ENCODE results near the gene MEGF11.

The MEGF11 gene

DNA sequence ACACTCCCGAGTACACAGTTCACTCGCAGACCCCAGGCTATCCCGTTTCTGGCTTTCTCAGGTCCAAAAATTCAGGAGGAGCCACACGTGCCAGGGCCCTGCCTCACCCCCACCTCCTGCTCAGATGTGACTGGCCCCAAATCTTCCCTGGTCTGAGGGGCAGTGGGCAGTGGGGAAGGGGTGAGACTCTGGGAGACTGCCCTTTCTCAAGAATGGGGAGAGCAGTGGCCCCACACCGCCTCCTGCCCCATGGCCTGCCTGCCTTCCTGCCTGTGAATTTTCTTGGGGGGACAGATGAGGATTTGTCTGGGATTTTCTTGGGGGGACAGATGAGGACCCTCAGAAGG is 174.6 kb downstream of the MEGF11 start:
- DNase-seq = no peak

DNA sequence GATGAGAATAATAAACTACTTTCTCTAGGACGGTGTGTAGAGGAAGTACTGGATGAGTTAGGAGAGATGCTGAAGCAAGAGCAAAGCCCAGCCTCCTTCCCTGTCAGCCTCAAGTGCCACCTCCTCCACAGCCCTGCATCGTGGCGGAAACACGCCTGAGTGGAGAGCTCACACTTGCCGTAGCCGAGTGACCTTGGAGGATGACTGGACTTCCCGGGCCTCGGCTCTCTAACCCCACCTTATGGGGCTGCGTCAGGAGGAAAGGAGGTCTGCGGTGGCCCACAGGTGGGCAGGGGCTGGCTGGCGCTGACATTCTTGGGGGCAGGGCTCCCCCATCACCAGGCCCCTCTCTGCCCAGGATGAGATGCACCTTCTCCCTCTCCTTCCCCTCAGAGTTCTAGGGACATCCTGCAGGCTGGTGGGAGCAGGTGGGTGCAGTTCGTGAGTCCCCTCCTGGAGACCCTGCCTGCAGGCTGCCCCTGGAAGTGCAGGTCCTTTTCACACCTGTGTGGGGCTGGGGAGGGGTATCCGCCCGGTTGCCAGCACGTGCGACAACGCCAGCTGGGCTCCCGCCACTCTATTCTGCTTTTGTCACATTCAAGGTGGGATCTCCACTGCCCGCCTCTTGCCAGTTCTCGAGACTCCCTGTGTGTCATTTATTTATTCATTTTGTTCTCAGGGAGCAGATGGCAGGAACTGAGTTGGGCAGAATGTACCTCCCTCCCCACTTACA is 175.2 kb downstream of the MEGF11 start:
- peak; percentile 60 for DNase-seq

DNA sequence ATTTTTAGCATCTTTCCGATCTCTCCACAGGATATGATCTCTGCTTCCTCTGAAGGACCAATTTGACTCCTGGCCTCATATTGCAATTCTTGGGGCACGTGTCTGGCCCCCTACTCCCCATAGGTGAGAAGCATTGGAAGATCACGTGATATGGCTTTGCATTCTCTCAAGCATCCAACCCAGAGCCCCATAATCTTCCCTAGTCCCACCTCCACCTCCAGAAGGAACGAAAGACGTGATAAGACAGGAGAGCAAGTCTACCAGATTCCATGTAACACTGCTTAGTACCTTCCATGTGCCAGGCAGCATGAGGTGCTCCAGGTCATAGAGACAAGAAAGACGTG is 176.3 kb downstream of the MEGF11 start:
- no peak for DNase-seq

DNA sequence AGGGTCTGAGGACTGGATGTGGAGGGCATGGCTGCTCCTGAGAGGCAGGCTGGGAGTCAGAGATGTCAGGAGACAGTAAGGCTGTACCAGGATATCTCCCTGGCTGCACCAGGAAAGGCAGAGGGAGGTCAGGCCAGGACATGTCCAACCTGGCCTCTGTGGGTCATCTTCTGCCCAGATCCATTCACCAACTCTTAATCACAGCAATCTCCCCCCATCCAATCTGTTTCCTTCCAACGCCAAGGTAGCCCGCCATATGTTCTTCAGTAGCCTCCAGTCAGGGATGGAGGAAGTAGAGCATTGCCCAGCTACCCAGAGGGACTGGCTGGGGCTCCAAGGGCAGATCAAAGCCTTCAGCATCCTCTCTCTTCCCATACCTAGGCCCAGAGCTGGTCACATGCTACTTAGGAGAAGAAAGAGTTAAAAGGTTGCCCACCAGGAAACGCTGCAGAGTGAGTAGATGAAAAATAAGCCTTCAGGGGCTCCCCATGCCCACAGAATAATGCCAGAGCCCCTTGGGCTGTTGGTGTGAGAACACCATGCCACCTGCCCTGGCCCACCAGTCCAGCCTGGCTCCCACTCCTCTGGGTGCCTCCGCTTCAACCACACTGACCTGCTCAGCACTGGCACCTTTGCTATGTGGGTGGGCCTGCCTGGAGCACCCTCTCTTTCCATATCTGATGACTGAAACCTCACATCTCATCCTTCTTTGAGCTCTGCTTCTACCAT is 176.8 kb downstream of the MEGF11 start:
- no peak for DNase-seq

DNA sequence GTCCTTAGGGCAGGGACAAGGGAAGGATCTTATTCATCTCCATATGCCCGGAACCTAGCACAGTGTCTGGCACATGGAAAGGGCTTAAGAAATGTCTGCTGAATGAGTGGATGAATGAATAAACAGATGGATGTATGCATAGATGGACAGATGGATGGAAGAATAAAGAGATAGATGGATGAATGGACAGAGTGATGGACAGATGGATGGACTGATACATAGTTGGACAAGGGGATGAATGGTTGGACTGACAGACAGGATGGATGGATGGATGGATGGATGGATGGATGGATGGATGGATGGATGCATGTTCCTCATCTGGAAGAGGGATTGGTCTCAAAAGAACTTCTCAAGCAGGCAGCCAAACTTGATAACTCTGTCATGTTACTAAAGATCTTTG is 177.6 kb downstream of the MEGF11 start:
- no peak for DNase-seq

DNA sequence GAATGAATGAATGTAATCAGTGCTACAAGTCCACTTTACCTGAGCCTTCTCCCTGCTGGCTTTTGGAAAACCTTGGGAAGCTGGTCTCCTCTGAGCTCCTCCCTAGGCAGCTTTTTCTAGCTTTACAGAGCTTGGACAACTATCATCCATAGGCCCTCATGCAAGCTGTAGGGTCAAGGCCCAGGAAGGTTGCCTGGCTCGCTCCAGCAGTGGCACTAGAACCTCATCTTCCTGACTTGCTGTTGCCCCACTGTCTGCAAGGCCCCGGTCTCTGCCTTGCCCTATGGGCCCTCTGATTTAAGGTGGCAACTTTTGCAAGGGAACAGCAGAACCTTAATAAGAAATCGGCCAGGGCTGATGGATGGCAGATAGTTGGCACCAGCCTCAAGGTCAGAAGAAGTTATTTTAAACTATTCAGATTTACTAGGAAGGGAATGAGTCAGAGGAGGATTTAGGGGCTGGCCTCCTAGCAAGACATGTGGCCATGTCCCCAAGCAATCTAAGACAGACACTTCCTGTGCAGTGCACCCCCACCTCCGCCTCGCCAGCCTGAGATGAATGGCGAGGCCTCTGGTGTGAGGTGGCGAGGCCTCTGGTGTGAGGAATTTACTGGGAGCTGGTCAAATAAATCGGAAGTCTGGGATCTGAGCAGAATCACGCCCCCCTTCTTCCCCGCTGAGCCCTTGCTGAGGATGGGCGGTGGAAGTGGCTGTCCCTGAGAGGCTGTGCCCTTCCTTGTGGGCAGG is 180.8 kb downstream of the MEGF11 start:
- no peak for DNase-seq

DNA sequence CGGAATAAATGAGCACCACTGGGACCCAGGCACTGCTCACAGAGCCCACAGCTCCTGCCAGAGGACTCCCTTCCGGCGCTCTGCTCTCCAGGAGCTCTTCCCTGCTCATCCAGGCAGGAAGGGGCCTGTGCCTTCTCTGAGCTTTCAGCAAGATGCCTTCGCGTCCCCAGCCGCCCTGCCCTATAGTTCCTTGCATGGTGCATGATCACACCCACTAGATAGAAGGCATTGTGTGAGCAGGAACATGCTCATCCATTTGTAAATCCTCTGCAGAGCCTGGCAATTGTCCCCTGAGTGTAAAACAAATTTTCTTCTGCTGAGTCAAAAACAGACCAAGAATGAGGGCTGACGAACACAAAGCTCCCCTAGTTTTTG is 181.6 kb downstream of the MEGF11 start:
- DNase-seq = no peak

DNA sequence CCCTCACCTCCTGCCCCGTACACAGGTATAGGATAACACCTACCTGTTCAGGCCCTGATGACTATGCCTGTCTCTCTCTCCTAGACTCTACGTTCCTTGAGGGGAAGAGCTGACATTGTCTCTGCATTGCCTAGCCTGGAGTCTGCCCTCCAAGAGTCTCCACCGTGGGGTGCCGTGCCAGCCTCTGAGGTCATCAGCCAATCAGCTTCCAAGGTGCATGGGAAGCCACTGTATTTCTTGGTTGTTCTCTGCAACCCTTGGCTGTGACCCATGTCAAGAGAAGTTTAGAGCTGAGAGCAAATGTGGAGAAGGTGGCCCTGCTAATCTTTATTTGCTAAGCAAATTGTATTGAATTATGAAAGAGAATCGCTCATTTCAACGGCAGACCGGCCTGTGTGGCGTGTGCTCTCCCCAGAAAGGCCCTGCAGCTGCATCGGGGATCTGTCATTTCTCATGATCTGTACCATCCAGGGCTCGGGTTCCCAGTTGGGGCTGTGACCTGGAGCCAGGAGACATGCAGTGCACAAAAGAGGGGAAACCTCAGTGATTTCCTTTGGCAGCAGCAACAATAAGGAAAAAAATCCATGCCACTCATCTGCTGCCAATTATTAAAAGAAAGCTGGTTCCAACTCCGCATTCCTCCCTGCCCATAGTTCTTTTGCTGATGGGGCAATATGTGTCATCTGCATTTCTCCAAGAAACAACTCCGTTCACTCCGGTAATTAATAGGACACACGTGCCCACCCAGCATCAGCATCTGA is 182.2 kb downstream of the MEGF11 start:
- DNase-seq = no peak

DNA sequence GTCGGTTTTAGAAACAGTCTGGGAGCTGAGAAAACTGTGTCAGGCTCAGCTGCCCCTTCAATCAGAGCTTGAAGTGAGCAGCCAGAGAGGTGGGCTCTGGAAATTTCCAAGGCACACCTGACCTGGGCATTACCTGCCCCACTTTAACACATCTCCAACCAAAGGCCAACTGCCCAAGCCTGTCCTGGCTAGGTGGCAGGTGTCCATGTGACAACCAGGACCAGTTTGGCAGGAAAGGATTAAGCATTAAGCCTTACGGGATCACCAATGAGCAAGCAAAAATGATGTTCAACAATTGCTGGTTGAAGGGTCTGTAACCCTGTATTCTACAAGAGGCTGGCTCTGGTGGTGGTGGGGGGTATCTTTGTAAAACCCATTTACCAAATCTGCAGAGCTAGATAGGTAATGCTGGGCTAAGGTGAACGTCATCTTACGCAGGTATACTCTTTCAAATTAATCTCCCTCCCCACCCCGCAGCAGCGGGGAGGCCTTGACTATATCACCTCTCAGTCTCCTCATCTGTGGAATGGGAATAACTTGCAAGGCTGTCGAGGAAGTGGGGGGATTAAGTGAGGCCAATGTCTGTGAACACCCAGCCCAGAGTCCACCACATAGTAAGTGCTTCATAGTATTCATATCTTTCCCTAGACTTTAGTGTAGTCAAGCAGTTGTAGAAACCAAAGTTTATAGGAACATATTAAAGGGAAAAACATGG is 183.2 kb downstream of the MEGF11 start:
- no peak for DNase-seq

DNA sequence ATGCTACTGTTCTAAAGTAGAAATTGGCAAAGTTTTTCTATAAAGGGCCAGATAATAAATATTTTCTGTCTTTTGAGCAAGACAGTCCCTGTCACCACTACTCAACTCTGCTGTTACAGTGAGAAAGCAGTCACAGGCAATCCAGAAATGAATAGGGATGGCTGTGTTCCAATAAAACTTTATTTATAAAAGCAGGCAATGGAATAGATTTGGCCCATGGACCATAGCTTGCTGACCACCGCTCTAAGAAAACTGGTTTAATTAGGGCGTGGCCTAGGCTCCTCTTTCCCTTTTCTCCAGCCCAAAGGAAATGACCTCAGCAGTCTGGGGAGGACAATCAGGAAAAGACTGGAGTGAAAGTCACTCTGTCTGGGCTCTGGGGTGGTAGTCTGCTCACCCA is 183.8 kb downstream of the MEGF11 start:
- DNase-seq = no peak

DNA sequence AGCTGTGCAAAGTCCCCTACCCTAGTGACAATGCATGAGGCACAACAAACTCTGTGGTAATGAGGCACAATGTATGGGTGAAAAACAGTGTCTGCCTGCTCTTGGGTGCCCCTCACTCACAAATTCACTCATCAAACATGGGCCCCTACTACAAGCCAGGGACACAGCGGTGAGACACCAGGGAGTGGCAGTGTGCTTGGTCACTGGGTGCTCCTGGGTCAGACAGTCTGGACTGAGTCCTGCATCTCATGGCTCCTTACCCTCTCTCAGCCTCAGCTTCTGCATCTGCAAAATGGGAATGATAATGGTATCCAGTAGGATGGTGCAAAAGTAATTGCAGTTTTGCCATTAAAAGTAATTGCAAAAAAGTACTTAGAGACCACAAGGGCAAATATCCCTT is 184.7 kb downstream of the MEGF11 start:
- DNase-seq = no peak

DNA sequence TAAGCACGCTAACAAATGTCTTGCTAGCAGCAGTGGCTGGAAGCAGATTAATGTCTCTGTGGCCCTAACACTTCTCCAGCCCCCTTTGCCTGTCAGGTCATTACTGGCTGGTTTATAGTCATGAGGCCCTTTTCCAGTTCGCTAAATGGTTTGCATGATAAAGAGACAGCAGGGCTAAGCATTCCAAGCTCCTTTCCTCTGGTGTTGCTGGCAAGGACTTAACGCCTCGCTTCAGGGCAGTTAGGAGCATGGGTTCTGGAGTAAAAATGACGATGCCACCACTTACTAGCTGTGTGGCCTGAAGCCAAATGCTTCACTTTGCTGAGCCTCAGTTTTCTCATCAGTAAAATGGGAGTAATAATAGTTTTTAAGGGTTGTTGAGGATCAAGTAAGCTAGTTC is 185.9 kb downstream of the MEGF11 start:
- DNase-seq = no peak

DNA sequence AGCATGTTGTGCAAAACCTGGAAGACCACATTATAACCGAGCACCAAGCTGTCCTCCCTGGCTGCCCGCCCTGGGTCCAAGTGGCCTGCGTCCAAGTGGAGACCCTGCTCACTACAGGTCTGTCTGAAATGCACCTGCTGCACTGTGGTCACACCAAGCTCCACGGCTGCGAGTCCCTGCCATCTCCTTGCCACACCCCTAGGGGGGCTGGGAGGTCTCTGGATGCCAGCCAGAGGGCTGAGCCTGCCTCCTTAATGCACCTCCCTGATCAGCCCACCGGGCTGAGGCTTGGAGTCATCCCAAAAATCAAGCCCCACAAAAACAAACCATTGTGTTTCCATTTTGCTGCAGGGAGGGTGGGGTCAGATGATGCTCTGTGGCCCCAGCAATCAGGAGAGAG is 187.1 kb downstream of the MEGF11 start:
- no peak for DNase-seq

DNA sequence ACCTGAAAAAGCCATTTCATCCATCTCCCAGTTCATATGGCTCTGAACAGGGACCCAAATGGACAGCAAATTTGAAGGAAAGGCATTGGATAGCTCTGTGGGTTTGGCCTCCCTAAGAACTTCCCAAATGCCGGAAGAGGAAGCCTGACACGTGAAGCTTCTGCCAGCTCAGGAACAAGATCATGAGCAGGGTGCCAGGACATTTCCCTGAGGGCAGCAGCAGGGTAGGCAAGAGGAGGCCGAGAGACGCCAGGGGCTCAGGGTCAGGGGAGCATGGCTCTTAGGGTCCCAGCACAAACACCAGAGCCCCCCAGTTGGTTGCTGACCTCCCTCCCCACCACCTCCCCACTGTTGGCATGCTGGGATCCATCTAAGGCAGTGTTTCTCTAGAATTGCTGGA is 187.5 kb downstream of the MEGF11 start:
- DNase-seq = no peak

DNA sequence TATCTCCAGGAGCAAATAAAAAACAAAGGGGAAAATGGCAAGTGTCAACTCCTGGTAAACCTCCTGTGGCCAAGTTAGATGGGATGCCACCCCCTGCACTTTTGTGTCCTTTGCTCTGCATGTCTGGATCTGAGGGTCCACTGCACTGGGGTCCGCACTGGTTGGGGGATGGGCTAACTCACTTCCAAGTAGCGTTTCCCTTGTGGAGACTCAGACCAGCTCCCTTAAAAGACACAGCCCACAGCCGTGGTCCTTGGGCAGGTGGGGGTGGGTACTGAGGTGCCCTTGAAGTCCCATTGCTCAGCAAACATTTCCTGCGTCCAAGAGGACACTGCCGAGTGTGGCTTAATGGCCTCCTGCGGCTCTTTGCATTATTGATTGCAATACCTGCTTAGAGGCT is 188.2 kb downstream of the MEGF11 start:
- no peak for DNase-seq

DNA sequence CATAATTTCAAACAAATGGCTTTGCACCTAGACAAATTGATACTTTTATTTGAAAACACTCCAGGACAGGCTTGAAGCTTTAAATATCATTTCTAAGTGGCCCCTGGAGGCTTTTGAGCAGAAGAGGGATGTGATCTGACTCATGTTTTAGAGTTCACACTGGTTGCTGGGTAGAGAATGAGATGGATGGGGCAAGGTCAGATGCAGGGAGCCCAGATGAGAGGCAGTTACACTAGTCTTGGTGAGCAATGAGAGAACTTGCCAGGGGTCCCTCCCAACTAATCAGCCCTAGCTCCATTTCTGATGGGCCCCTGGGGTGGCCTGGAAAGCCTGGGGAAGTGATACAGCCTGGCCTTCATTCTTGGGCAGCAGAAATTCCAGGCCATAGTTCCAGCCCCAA is 190.4 kb downstream of the MEGF11 start:
- no peak for DNase-seq

DNA sequence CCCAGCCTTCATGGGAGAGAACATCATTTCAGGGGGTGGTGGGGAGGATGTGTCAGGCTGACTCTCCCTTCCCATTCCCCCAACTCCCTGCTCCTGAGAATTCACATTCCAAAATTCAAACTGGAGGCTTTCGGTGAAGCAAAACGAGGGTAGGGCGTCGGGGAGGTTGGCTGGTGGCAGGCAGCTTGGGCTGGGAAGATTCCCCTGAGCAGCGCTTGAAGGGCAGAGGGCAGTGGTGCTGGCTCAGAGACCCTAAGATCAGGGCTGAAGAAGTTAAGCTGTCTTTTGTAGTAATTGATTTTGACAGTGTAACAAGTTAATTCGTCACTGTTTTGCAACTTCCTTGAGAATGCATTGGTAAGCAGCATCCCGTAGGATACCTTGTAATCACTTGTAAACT is 196.5 kb downstream of the MEGF11 start:
- no peak for DNase-seq

DNA sequence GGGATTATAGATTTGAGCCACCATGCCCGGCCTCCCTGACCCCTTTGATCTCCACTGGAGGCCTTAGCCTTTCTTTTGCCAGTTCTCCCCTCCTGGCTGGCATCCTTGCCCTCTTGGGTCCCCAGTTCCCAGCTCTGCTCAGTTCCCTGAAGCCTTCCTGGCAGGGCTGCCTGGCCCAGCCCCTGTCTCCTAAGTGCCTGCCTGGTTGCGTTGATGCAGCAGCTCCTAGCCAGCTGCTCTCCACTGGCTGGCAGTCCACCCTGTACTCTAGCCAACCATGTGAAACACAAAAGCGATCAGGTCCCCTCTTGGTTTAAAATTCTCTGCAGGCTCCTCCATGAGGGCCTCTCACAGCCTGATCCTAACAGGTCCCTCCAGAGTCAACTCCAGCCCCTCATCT is 199.6 kb downstream of the MEGF11 start:
- DNase-seq = no peak

DNA sequence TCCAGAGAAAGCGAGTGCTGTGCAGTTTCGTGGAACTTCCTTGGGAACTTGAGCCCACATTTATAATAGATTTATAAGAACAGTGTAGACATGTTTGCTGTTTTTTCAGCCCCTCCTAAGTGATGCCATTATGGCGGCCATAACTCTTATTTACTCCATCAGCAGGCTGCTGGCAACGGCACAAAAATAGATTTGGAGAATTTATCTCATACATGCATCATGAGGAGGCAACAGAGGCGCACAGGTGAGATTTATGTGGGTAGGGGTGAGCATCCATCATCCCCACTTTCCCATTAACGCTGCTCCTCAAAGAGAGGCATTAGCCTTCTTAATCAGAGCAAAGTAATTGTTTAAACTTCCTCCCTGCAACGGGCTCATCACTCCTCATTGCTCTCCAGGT is 201.7 kb downstream of the MEGF11 start:
- no peak for DNase-seq

DNA sequence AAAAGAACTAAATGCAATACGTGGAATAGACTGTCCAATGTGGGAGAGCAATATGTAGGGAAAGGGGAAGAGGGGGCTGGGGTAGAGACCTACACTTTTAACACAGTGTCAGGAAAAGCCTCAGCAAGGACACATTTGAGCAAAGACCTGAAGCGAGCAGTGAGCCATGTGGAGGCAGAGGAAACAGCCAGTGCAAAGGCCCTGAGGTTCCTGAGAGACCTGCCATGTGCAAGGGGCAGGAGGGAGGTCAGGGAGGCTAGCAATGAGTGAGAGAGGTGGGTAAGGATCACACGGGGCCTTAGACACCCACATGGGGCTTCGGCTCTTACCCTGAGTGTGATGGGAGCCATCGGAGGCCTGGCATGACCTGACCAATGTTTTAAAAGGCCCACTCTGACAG is 203.3 kb downstream of the MEGF11 start:
- DNase-seq = no peak

DNA sequence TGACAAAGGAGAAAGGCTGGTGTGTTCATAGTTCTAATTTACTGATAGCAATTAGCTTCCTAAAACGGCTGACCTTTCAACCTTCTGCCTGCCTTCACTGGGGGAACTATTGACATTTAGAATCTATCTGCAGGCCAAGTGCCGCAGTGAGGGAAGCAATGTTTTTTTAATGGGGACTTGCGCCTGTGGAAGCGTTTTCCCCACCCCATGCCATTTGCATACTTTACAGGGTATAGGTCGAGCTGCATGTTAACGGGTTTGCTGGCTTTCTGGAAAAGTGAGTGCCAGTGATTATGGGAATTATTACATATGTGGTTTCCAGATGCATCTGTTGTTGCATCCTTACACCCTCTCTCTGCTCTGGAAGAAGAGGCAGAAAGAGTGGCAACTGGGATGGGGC is 204.2 kb downstream of the MEGF11 start:
- DNase-seq = no peak

DNA sequence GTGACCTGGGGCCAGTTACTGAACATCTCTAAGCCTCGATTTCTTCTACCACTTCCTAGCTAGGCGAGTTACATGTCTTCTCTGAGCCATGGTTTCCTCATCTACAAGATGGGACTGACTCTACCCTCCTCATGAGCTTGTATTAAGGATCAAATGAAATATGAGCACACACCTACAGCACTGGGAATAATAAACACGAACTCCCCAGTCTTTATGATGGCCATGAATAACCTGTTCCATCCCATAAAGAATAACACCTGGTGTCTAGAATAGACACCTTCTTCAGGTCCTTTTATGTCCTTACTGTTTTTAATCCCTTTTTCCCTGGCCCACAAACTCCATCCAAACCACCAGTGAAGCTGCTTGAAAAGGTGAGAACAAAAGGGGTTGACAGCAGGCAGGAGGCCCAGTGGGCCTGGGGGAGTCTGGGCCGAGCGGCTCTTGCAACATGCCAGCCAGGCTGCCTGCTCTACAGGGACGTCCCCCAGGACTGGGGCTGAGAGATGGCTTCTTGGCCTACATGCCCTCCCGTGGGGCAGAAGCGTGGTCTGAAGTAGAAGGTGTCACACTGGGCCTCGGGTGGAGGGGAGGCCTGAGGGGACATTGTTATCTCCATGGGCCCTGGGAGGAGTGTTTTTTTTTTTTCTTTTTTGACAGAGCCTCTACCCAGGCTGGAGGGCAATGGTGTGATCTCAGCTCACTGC is 206.1 kb downstream of the MEGF11 start:
- no peak for DNase-seq
